NCI-H345 (cell line): Measurements from ENCODE around the gene ID2.

ENCODE experiments used
- DNase-seq: peaks from one replicate; lab custom pipeline; 2025; lab: John Stamatoyannopoulos, UW

ID2 gene, protein sequence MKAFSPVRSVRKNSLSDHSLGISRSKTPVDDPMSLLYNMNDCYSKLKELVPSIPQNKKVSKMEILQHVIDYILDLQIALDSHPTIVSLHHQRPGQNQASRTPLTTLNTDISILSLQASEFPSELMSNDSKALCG

DNA sequence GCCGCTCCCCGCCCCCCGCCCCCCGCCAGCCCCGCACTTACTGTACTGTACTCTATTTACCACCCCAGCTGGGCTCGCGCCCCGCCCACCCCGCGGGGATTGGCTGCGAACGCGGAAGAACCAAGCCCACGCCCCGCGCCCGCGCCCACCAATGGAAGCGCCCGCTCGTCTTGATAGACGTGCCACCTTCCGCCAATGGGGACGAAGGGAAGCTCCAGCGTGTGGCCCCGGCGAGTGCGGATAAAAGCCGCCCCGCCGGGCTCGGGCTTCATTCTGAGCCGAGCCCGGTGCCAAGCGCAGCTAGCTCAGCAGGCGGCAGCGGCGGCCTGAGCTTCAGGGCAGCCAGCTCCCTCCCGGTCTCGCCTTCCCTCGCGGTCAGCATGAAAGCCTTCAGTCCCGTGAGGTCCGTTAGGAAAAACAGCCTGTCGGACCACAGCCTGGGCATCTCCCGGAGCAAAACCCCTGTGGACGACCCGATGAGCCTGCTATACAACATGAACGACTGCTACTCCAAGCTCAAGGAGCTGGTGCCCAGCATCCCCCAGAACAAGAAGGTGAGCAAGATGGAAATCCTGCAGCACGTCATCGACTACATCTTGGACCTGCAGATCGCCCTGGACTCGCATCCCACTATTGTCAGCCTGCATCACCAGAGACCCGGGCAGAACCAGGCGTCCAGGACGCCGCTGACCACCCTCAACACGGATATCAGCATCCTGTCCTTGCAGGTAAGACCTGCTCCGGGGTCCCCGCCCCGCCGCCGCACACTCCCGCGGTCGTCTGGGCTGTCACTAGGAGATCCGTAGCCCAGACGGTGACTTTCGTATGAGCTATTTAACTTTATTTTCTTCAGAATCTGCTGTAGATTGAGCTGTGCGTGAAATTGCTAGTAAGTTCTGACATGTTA, at the start of gene ID2:
Gene ID2 (plus strand): TSS at position 271 of the 907 bp plus-strand sequence. CDS start 110 bp downstream, at position 381.
- peak; percentile 100 for DNase-seq

DNA sequence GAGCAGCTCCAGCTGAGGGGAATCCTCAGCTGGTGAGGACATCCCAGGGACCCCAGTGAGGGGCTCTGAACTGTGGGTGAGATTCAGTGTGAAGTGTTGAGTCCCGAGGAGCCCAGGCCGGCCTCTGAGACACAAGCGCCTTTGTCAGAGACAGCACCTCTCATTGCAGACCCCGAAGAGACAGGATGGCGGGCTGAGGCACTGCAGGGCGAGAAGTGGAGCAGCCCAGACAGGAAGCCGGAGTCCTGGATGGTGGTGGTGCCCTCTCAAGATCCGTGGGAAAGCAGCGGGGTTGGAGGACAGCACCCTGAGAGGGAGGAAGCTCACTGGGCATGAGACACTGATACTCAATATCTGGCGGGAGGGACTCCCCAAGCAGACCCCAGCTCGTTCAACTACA, 49.1 kb upstream of the ID2 start:
- no peak for DNase-seq

DNA sequence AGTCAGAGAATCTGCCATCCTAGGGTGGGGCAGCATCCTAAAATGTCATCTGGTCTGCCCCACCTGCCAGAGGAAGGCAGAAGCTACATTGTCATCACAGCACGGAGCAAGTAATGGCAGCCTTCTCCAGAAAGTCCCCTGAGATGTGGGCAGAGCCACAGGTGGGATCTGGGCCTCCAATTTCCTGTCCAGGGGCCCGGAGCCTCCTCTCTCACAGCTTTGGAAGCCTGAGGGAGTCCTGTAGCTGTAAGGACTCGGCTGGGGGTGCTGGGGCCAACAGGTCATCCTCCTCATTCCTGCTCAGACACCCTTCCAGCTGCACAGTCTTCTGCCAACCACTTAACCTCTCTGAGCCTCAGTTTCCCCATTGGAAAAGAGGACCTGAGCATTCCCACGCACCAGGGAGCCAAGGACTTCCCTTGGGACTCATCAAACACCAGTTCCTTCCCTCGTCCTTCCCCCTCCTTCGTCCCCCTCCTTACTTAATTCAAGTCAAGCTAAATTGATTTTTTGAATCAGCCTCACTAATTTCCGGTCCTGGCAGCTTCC, 48.6 kb upstream of the ID2 start:
- no peak for DNase-seq

DNA sequence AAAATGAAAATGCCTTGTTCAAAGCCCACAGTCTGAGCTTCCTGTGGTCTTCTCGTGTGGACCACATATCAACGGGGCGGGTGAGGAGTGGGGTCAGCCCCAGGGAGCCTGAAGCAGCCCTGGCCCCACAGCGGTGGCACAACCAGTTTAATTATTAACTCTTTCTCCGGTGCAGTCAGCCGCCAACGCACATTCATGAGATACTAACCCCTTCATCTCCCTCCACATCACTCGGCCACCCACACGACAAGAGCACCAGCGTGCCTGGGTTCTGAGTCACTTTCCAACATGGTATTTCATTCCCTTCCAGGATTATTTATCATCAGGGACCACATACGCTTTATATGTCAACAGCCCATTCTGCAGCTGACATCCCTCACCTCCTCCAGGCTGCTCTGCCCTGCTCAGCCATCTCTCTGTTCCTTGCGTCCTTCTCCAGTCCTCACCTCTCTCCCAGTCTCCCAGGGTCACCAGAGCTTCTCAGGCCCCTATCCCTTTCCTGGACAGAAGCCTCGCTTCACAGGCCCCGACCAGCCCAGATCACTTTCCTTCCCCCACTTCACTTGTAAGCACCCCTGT, 48.0 kb upstream of the ID2 start:
- no peak for DNase-seq

DNA sequence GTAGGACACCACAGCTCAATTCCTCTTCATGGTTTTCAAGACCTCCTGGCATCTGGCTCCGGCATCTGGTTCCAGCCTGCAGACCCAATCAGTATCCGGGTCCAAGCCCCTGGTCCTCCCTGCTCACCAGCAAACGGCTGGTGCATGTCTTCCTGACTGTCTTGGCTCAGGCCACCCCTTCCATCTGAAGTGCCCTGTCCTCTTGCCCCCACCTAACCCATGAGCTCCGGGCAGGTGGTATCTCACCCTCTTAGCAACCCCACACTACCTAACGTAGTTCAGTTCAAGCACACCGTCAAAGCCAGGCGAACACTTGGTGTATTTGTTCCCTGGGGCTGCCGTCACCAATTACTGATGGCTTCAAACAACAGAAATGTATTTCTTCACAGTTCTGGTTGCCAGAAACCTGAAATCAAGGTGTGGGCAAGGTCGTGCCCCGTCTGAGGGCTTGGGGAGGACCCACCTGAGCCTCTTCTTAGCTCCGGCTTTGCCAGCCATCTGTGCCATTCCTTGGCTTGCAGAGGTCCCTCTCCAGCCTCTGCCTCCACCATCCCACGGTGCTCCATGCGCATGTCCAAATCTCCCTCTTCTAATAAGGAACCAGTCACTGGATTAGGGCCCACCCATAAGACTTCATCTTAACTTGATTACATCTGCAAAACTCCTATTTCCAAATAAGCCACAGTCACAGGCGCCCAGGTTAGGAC, 47.2 kb upstream of the ID2 start:
- no peak for DNase-seq

DNA sequence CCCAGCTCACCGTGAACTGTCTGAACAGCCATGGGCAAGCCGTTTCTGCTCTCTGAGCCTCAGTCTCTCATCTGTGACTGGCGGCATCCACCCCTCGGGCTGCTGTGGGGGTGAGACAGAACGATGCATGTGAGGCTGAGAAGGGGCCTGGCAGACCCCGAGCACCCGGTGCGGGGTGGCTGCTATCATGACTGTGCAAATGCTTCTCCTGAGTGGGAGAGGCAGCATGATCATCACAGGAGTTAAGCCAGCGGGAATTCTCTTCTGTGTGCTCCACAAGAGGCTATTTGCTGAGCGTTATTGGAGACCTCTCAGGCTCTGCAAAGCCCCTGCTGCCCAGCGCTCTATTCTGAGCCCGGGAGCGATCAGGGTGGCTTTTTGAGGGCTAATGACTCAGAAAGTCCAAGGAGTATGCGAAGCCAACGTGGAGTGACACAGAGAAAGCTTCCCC, 45.8 kb upstream of the ID2 start:
- DNase-seq = no peak

DNA sequence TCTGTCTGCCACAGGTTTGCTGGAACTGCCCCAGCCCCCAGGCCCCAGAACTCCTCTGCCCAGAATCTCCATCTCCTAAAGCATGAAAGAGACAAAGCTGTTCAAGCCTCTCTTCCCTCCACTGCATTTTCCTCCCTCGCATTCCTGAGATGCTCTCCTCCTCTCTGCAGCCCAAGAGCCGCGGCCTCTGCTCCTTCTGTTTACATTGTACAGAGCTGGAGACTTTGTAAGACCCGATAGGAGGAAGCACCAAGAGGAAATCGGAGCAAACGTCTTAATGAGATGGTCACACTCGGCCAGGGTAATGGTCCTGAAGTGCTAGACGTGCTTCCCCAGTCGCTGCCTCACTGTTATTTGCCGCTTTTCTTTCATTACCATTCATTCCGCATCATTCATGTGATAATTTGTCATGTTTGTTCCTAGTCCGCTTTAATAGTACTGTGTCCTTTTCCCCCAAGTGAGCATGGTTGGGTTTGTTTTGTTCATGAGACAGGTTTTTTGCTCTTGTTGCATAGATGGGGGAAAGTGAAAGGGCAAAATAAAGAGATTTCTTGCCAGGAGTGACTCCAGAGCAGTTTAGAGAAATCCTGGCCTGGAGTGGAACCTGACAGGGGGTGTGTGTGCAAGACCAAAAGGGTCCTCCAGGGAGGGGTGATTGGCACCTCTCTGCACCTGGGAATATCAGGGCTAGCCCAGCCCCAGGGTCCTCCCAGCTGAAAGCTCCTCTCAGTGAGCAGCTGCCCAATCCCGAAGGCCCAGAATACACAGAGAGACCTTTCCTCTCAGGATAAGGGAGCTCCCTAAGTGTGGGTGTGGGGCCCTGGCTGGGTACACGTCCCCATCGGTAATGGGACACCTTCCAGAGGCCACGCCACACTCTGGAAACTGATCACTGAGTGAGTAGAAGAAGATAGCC, 44.9 kb upstream of the ID2 start:
- DNase-seq = no peak

DNA sequence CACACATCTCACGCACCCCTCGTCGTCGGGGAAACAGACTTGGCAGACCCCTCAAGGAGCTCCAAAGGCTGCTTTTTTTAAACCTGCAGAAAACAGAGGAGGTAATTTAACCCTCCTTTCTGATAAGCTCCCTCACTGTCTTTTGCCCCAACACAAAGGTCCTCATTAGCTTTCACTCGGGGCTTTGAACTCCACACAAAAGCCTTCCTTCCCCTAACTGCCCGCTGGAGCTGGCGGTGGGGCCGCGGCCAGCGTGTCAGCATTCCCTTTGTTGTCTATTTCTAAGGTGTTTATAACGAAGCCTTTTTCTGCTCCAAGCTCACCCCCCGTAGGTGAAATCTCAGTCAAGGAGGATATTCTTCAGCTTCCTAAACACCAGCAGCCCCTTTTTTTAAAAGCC, 43.5 kb upstream of the ID2 start:
- no peak for DNase-seq

DNA sequence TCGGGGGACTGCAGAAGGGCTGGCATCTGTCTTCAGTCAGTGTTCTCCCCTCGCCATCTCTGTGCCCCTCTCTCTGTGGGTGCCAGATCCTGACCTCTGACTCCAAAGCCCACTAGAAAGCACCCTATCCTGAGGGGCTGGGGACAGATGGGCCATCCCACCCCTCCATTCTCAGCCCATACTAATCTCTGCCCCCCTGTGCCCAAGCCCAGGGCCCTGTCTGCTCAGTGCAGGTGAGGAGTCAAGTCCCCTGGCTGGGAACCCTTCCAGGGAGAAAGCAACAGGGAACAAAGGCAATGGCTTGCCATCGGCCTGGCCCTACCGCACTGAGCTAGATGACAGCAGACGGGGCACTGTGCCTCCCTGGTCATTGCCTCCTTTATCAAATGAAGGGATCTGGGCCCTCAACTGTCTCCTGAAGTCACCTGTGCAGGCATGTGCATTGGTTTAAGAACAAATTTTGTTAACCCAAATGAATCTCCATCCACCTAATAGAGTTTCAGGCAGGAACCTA, 42.7 kb upstream of the ID2 start:
- no peak for DNase-seq

DNA sequence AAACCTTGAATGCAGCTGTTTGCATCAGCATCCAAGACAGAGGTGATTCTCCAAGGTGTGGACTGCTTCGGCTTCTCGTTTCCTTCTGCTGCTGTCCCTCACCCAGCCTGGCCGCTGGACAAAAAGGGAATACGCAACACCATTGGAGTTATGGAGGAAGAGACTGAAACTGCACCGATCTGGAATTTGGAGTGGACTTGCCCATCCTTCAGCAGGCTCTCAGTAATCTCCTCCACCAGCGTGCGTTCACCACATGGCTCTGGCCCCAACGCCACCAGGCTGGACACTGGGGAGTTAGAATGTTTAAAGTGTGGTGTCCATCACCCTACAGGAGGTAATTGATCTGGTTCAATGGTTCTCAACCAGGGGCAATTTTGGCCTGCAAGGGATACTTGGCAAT, 41.4 kb upstream of the ID2 start:
- no peak for DNase-seq

DNA sequence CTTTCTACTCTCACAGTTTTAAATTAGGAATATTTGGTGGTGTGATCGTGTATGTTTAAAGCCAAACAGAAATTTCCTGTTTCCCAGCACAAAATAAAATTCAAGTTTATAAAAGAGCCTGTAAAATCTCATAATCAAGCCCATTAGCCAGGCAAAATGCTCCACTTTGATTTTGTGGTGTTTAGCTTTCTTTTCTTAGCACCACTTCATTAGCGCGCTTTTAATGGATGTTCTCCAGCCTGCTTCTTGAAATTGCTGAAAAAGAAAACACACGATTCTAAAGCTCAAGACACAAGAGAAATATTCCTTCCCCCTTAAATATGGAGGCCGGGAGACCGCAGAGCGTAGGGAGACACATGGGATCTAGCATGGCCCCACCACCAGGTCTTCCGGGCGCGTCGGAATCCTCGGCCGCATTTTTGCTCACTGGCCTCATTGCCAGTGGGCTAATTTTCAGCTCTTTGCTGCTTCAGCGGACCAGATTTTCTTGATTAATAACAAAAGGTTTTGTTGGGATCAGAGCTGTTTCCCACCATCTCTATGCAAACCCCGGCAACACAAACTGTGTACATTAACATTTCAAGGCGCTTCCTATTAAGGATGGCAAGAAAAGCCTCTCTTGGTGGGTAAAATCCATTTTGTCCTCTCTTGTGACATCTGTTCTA, 40.4 kb upstream of the ID2 start:
- no peak for DNase-seq

DNA sequence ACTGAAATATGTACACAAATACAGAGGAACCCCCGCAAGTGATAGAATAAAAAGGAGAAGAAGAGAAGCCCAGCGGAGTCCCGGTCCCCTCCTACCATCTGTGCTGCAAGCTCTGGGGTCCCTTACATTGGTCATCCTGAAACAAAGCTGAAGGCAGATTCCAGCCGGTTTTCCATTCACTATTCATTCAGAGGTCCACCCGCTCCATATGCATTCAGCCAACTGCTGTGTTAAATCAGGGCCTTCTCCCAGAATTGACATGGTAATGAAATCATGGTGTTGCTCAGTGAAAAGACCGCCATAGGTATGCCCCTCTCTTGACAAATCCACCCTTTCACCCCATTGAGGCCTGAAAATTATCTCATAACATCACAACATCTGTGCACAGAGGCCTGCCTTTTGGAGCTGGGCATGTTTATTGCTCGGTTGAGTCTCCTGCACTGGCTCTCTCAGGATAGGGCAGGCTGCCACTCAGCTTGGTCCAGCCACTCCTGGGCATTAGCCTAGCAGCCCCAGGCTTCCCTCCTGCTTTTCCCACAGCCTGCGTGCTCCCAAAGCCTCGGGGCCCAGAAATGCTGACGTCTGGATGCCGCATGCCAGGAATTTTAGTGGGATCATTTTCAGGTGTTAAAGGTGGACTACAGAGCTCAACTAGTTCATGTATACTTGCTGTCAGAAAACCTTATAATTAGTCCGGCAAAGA, 39.3 kb upstream of the ID2 start:
- no peak for DNase-seq

DNA sequence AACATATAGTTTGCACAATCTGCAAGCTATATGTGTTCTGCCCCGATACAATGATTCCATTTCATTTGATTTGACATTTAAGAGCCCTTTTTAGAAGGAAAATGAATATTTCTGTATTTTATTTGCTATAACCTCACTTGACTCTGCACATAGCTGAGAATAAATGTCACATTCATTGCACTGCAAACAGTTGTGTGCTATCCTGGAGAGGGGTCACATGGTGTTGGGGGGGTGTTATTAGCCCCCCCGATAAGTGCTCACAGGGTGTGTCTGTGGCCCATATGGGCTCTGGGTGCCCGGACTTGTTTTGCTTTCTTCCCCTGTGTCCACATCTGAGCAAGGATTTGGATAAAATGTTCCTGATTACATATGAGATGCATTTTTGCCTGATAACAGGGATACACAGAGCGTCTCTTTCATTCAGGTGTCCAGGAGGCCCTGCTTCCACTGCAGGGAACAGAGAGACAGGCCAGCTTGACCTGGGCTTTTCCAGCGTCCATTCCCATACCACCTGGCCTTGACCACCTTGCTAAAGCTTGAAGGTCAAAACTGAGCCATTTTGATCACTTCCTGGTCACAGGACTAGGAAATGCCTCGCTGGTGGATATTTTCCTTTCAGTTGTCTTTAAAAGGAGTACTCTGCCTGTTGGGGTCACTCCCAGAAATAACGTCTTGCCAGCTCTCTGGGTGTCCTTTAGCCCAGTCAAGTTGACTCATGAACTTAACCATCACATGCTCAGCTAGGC, 38.4 kb upstream of the ID2 start:
- DNase-seq = no peak

DNA sequence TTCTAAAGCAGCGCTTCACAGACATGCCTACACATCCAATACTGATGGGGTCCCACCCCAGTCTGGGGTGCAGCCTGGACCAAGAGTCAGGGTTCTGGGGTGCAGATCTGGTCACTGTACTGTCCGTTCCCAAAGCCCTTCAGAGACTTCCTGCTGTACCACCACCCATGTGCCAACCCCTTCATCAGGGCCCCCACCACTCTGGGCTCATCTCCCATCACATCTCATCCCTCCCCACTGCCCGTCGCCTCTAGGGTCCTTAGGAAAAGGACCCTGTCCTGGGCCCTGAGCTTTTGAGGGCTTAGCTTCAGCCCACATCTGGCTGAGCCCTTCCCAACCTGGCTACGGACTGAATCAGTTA, 37.9 kb upstream of the ID2 start:
- no peak for DNase-seq

DNA sequence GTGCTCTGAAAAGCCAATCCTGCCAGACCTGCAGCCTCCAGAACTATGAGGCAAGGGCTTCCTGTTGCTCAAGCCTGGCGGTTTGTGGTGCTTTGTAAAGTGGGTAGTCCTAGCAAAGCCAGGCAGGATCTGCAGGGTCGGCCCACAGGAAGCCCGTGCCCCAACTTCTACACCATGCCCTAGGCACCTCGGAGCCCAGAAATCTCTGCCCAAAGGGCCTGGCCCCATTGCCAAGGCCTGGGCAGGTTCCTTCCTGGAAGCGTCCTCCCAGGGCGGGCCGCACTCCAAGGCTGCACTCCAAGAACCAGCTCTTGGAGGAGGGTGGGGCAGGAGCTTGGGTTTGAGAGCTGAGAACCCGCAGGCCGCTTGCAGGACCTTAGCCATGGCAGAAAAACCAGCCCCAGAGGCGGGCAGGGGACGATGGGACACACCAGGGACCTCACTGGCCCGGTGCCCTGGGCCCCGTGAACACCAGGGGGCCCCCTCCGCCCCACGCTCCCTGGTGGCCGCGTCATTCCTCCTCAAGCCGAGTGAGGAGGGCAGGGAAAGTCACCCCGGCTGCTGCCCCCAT, 37.2 kb upstream of the ID2 start:
- DNase-seq = no peak

DNA sequence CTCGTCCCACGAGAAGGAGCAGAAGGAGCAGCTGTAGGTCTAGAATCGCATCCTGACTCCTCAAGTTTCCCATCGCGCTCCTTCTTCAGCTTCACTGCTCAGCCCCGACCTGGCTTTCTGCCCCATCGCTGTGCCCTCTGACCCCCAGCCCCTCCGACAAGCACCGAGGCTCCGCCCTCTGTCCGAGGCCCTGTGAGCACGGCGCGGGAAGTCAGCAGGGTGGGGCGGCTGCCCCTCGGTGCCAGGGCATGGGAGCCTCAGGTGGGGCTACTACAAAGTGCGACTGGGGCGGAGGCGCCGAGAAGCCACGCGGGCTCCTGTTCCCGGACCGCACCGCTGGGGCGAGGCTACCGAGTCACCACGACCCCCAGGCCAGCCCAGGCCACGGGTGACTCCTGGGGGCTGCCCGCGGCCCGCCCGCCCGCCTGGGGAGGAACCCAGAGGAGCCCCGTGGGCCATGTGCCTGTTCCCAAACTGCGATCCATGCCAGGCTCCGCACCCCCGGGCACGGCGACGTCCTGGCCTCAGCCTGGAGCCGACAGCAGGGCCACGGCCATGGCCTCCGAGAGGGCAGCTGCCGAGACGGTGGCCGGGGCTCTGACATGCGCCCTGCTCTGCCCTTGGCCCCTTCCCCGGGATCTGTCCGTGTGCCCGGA, 36.6 kb upstream of the ID2 start:
- no peak for DNase-seq

DNA sequence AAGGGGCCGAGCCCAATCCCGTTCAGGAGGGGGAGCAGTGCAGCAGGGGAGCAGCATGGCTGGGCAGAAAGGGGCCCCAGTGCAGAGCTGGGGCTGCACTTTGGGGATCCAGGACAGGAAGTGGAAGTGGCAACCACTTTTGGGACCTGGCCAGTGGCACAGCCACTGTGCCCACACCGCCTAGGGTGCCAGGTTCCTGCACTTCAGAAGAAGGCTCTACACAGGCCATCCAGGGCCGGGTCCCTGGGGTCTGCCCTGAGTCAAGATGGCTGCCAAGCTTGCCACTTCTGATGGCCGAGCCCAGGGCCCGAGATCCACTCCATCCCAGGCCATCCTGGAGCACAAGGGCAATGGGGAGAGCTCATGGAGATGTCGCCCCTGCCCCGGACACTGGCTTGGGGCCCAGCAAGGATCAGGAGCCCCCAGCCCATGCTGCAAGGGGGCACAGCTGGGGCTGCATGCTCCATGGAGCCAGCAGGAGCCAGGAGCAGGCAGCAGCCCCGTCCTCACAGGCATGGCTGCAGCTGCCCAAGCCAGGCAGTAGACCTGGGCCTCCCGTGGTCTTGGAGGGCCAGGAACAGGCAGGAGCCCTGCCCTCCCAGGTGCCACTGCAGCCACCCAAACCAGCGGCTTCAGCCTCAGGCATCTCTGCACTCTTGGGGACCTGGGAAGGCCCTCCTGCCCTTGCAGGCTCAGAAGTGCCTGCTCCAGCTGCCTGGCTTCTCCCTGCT, 35.0 kb upstream of the ID2 start:
- DNase-seq = no peak

DNA sequence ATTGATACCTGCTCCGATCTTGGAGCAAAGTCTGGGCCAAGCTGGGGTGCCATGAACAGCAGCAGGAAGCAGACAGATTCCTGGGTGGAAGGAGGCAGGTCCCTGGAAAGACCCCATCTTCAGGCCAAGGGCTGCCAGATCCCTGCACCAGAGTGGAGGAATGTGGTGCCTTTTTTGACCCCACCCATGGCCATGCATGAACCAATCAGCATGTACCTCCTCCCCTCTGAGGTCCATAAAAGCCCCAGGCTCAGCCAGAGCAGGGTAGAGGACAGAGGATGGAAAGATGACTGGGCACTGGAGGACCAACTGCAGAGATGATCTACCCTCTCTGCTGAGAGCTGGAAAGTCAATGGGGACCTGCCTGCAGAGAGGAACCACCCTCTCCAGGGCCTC, 34.4 kb upstream of the ID2 start:
- DNase-seq = no peak
